Heart left ventricle (tissue), 16 donors: ENCODE results near the gene SLC6A7. TPM values are rescaled to one million over a fixed set of nuclear protein-coding genes. Genes with fewer than 3 reads are reported as not detected.

ENCODE experiments used
- ATAC-seq, 4 donors: fragments of 200-7000 bp; cut with Tn5 transposase; one replicate each; pipeline ENCODE4 v1.9.1; 2020 to 2022; ENCODE audit warnings: moderate library complexity in 4 of 4, mild to moderate bottlenecking in 3 of 4, moderate number of reproducible peaks in 1 of 4
- DNase-seq, 5 donors: peaks; one replicate each; pipeline ENCODE4 v3.0.0-alpha.2; 2020
- H3K27ac ChIP-seq, 12 donors: fragments of 200-600 bp; sonication (generic) in 4 of 12; one replicate each; pipeline versions ENCODE4 v1.5.0 to v1.8.0; 2016 to 2022; ENCODE audit warnings: mild to moderate bottlenecking in 2 of 12
- H3K27me3 ChIP-seq, 9 donors: fragments of 200-600 bp; sonication (generic) in 2 of 9; one replicate each; pipeline versions ENCODE4 v1.5.1 to v1.8.0; 2016 to 2022; ENCODE audit warnings: mild to moderate bottlenecking in 3 of 9
- H3K36me3 ChIP-seq, 9 donors: fragments of 200-600 bp; sonication (generic) in 2 of 9; one replicate each; pipeline versions ENCODE4 v1.5.0 to v1.8.0; 2018 to 2022; ENCODE audit warnings: mild to moderate bottlenecking in 2 of 9
- H3K4me1 ChIP-seq, 12 donors: fragments of 200-600 bp; sonication (generic) in 4 of 12; one replicate each; pipeline versions ENCODE4 v1.5.0 to v1.8.0; 2016 to 2022; ENCODE audit warnings: mild to moderate bottlenecking in 3 of 12
- H3K4me3 ChIP-seq, 12 donors: fragments of 200-600 bp; sonication (generic) in 4 of 12; one replicate each; pipeline versions ENCODE4 v1.5.0 to v1.8.0; 2017 to 2022; ENCODE audit warnings: mild to moderate bottlenecking in 9 of 12, moderate library complexity in 4 of 12
- H3K9me3 ChIP-seq, 12 donors: fragments of 200-600 bp; sonication (generic) in 4 of 12; one replicate each; pipeline versions ENCODE4 v1.5.0 to v1.8.0; 2016 to 2022; ENCODE audit warnings: mild to moderate bottlenecking in 1 of 12
- CTCF ChIP-seq, 12 donors: fragments of 200-600 bp; sonication (generic) in 4 of 12; IDR thresholded peaks; one replicate each; pipeline versions ENCODE4 v1.5.0 to v1.8.0; 2018 to 2022; ENCODE audit warnings: antibody characterized with exemption in 12 of 12, mild to moderate bottlenecking in 5 of 12
- POLR2A ChIP-seq, 2 donors: fragments of 450-650 bp; IDR thresholded peaks; one replicate each; pipeline ENCODE4 v1.6.1; 2017; ENCODE audit warnings: antibody characterized with exemption in 2 of 2, mild to moderate bottlenecking in 2 of 2, moderate library complexity in 2 of 2
- WGBS, 4 donors: extraction: QIAGEN DNeasy Blood & Tissue Kit in 2 of 4; methylation state at CpG; one replicate each; pipeline versions ENCODE4 v1.1.5 to v1.1.7; 2013 to 2018; 5-methylcytosine and 5-hydroxymethylcytosine counted together
- intact Hi-C, 10 donors: fragments of 100-400 bp; cut with DNase I; formaldehyde crosslinking; loops; one replicate each; pipeline versions ENCODE4 v1.11.1 to v1.14.2; 2022
- polyA plus RNA-seq, 2 donors: library from polyadenylated mRNA; stranded (reverse); fragments of 200-250 nt; gene quantifications; one replicate each; pipeline ENCODE4 v1.2.3, GENCODE V29; 2013
- total RNA-seq, 9 donors: library from RNA; depleted of rRNA in 2 of 9; stranded (reverse); fragments of >200 nt in 2 of 9; fragmentation: NEBNext Ultra II Directional in 3 of 9; extraction: Animal tissue kit (Norgen Biotek cat#: 25700) in 3 of 9; gene quantifications; one replicate each; pipeline versions ENCODE4 v1.1.0 to v1.2.4, GENCODE V29; 2016 to 2023
- donor health status: ischemic (EF 13 %, LVEDD 7.1; RV severe dilation, severe dysfunction).
- donor health status: healthy with polysubstance abuse.
- donor health status: DM: no; HTN: yes; CAD: no.
- donor health status: DM: no; HTN: no; CAD: no.
- donor health status: ischemic (EF 25% LVEDD 6.9; RV normal size, moderate dysfunction).
- donor health status: ischemic (EF 25% LVEDD 5.7; RV mildly dilated, moderate dysfunction).
- donor health status: healthy.
- donor health status: DM: yes; HTN: yes; CAD: no.
- donor health status: ischemic (EF 35%, LVEDD 5.7; RV mildly dilated, moderate dysfunction).
- donor health status: nonischemic (EF 11% LVEDD 7.7; RV severe dilation, severe dysfunction).
- donor health status: DM: yes; HTN: yes; CAD: no.
- donor health status: PGD.
- donor health status: ischemic (EF 29% LVEDD 5.4; RV normal size, mild dysfunction).
- donor health status: nonischemic (EF 23%, LVEDD 6.1; RV moderate dilation, normal function).

SLC6A7 gene
- total and polyA plus RNA-seq, 11 donors = not detected

- 26 to 35% (median 30%) methylated on average over 15 to 18 of the region's 18 CpGs for WGBS, 4 donors
- intact Hi-C loops = no loop called here
- ATAC-seq (peak; percentile 77 to 85 (median 84)), DNase-seq (peak; percentile 68 to 87 (median 84))
- H3K4me1 ChIP-seq = peaks cover 0 to 42% (median 28%) of the 10 kb centered on the region in 12 donors
- no peaks in the 10 kb centered on the region for H3K9me3 ChIP-seq
- no peaks in the 10 kb centered on the region for H3K27me3 ChIP-seq
- no peak for TF ChIP-seq CTCF (IDR thresholded peaks at IDR 0.05)
- no peak for TF ChIP-seq POLR2A (IDR thresholded peaks at IDR 0.05)
- H3K27ac ChIP-seq = peak overlapping the region; percentile 59 to 93 (median 79)
- no peak overlapping the region for H3K4me3 ChIP-seq
- no peaks in the 10 kb centered on the region for H3K36me3 ChIP-seq
Observed at GRCh38 chr5:150180241-150181026, 9.4 kb upstream of the SLC6A7 start.

GRCh38 chr5:150181027-150181426, 8.8 kb upstream of the SLC6A7 start:
- intact Hi-C loops = no loop called here
- H3K4me3 ChIP-seq = no peak overlapping the region
- no peaks in the 10 kb centered on the region for H3K9me3 ChIP-seq
- ATAC-seq (peak in 3 of 4 donors; percentile 16 to 44 (median 17)), DNase-seq (peak in 1 of 5 donors; percentile 50)
- TF ChIP-seq POLR2A (IDR thresholded peaks at IDR 0.05) (no peak), CTCF (IDR thresholded peaks at IDR 0.05) (no peak)
- 43 to 70% (median 54%) methylated on average over 5 of the region's 5 CpGs for WGBS, 4 donors
- H3K36me3 ChIP-seq = no peaks in the 10 kb centered on the region
- H3K27me3 ChIP-seq = no peaks in the 10 kb centered on the region
- H3K4me1 ChIP-seq = peaks cover 0 to 40% (median 28%) of the 10 kb centered on the region in 12 donors
- H3K27ac ChIP-seq = peak overlapping the region; percentile 59 to 93 (median 79)

GRCh38 chr5:150181766-150182545, 7.9 kb upstream of the SLC6A7 start:
- DNase-seq = no peak
- peaks cover 0 to 42% (median 28%) of the 10 kb centered on the region in 12 donors for H3K4me1 ChIP-seq
- 91 to 96% (median 95%) methylated on average over 8 to 9 of the region's 9 CpGs for WGBS, 4 donors

More at GRCh38 chr5:150181766-150182545, 7.9 kb upstream of the SLC6A7 start:
- Histone ChIP-seq H3K27ac (peak overlapping the region in 9 of 12 donors; percentile 59 to 93 (median 80)), H3K9me3 (no peaks in the 10 kb centered on the region), H3K4me3 (no peak overlapping the region), H3K27me3 (no peaks in the 10 kb centered on the region), H3K36me3 (no peaks in the 10 kb centered on the region)
- no peak for ATAC-seq
- intact Hi-C loops = no loop called here
- TF ChIP-seq POLR2A (IDR thresholded peaks at IDR 0.05) (no peak), CTCF (IDR thresholded peaks at IDR 0.05) (no peak)
